ENCODE results near the gene ENHO.

ENHO gene

GRCh38 chr9:34510497-34511468 is 12.0 kb downstream of the ENHO start:
- peak overlapping the region in 1 of 21 experiments; percentile 10 for H3K27ac ChIP-seq

GRCh38 chr9:34508951-34509350 is 13.8 kb downstream of the ENHO start:
- Histone ChIP-seq H3K27ac (no peak overlapping the region), H3K4me3 (no peak overlapping the region)

More at GRCh38 chr9:34510497-34511468, 12.0 kb downstream of the ENHO start:
- H3K4me3 ChIP-seq = no peak overlapping the region

GRCh38 chr9:34508463-34508862 is 14.3 kb downstream of the ENHO start:
- Histone ChIP-seq H3K27ac (no peak overlapping the region), H3K4me3 (no peak overlapping the region)

GRCh38 chr9:34507966-34508365 is 14.8 kb downstream of the ENHO start:
- Histone ChIP-seq H3K27ac (no peak overlapping the region), H3K4me3 (no peak overlapping the region)

- no peak overlapping the region for H3K4me3 ChIP-seq
- no peak overlapping the region for H3K27ac ChIP-seq
Observed at GRCh38 chr9:34507556-34507955, 15.2 kb downstream of the ENHO start.

- no peak overlapping the region for H3K27ac ChIP-seq
Observed at GRCh38 chr9:34506623-34507022, 16.2 kb downstream of the ENHO start.

GRCh38 chr9:34505370-34506120 is 17.2 kb downstream of the ENHO start:
- no peak overlapping the region for H3K27ac ChIP-seq
- no peak overlapping the region for H3K4me3 ChIP-seq

More at GRCh38 chr9:34506623-34507022, 16.2 kb downstream of the ENHO start:
- no peak overlapping the region for H3K4me3 ChIP-seq

GRCh38 chr9:34503406-34503805 is 19.4 kb downstream of the ENHO start:
- H3K4me3 ChIP-seq = no peak overlapping the region
- H3K27ac ChIP-seq = no peak overlapping the region

GRCh38 chr9:34502891-34503290 is 19.9 kb downstream of the ENHO start:
- Histone ChIP-seq H3K27ac (peak overlapping the region in 1 of 21 experiments; percentile 41), H3K4me3 (no peak overlapping the region)

- Histone ChIP-seq H3K4me3 (no peak overlapping the region), H3K27ac (peak overlapping the region in 1 of 21 experiments; percentile 41)
Observed at GRCh38 chr9:34502471-34502870, 20.3 kb downstream of the ENHO start.

GRCh38 chr9:34501889-34502425 is 20.8 kb downstream of the ENHO start:
- no peak overlapping the region for H3K4me3 ChIP-seq

GRCh38 chr9:34501372-34501771 is 21.4 kb downstream of the ENHO start:
- H3K4me3 ChIP-seq = no peak overlapping the region

More at GRCh38 chr9:34501889-34502425, 20.8 kb downstream of the ENHO start:
- peak overlapping the region in 1 of 21 experiments; percentile 41 for H3K27ac ChIP-seq

GRCh38 chr9:34500623-34501267 is 22.0 kb downstream of the ENHO start:
- Histone ChIP-seq H3K4me3 (no peak overlapping the region), H3K27ac (no peak overlapping the region)

More at GRCh38 chr9:34501372-34501771, 21.4 kb downstream of the ENHO start:
- H3K27ac ChIP-seq = no peak overlapping the region

GRCh38 chr9:34499076-34499475 is 23.7 kb downstream of the ENHO start:
- Histone ChIP-seq H3K4me3 (no peak overlapping the region), H3K27ac (no peak overlapping the region)

- no peak overlapping the region for H3K4me3 ChIP-seq
- no peak overlapping the region for H3K27ac ChIP-seq
Observed at GRCh38 chr9:34498553-34498952, 24.2 kb downstream of the ENHO start.

- H3K4me3 ChIP-seq = no peak overlapping the region
- no peak overlapping the region for H3K27ac ChIP-seq
Observed at GRCh38 chr9:34496149-34496712, 26.6 kb downstream of the ENHO start.

- no peak overlapping the region for H3K27ac ChIP-seq
Observed at GRCh38 chr9:34493972-34494535, 28.7 kb downstream of the ENHO start.

GRCh38 chr9:34492051-34492450 is 30.7 kb downstream of the ENHO start:
- Histone ChIP-seq H3K4me3 (no peak overlapping the region), H3K27ac (no peak overlapping the region)

More at GRCh38 chr9:34493972-34494535, 28.7 kb downstream of the ENHO start:
- no peak overlapping the region for H3K4me3 ChIP-seq

GRCh38 chr9:34491596-34491995 is 31.2 kb downstream of the ENHO start:
- H3K4me3 ChIP-seq = no peak overlapping the region
- no peak overlapping the region for H3K27ac ChIP-seq

All from skin epidermis (tissue), 12 donors.